ENCODE results near the gene SPIRE2.

GRCh38 chr16:89873972-89874689 lies 45.9 kb downstream of the SPIRE2 start:
- no peak for TF ChIP-seq MEF2A (IDR thresholded peaks at IDR 0.05; ENCODE audit: control insufficient read depth, low read depth, low read length)
- 0 out of 4 replicates have a peak, but pooled peaks of 1 of the 2 experiments have one; percentile 22 for TF ChIP-seq SIN3A (IDR thresholded peaks at IDR 0.05; ENCODE audit: borderline replicate concordance in 2 of 2, control insufficient read depth in 1 of 2, low read depth in 2 of 2, low read length in 2 of 2)
- TF ChIP-seq ILF3 (IDR thresholded peaks at IDR 0.05; ENCODE audit: borderline replicate concordance) = no peak
- no peak for TF ChIP-seq GABPA (tag; conservative IDR thresholded peaks at IDR 0.05; ENCODE audit: low read depth)
- peak; percentile 15 for TF ChIP-seq TBP (optimal IDR thresholded peaks at IDR 0.05; ENCODE audit: low read depth, low read length)

Measured in K562 (cell line).